Uterus (tissue), 4 donors: Measurements from ENCODE around the gene ABI2. TPM values are rescaled to one million over a fixed set of nuclear protein-coding genes. Genes with fewer than 3 reads are reported as not detected.
"Not testable (repeated sequence)": the region's sequence is repeated elsewhere in the genome, so short reads cannot be mapped to it uniquely, and the experiment has no call there.

Experiments used
- DNase-seq, 2 donors: peaks; one replicate each; pipeline ENCODE4 v3.0.0-alpha.2; 2019 to 2020
- H3K27ac ChIP-seq, 2 donors: fragments of 200-600 bp; sonication (generic); 1 replicate in 1 of 2; 2 replicates in 1 of 2; pipeline ENCODE4 v1.5.1; 2016 to 2018
- H3K27me3 ChIP-seq, 2 donors: fragments of 200-600 bp; sonication (generic); one replicate each; pipeline ENCODE4 v1.5.1; 2018 to 2019; ENCODE audit warnings: control low read depth in 1 of 2
- H3K36me3 ChIP-seq, 2 donors: fragments of 200-600 bp; sonication (generic); one replicate each; pipeline ENCODE4 v1.5.1; 2019; ENCODE audit warnings: control low read depth in 1 of 2
- H3K4me1 ChIP-seq, 2 donors: fragments of 200-600 bp; sonication (generic); one replicate each; pipeline ENCODE4 v1.5.1; 2018 to 2019; ENCODE audit warnings: control low read depth in 1 of 2
- H3K4me3 ChIP-seq, 2 donors: fragments of 200-600 bp; sonication (generic); 1 replicate in 1 of 2; 2 replicates in 1 of 2; pipeline ENCODE4 v1.5.1; 2018 to 2019; ENCODE audit warnings: mild to moderate bottlenecking in 1 of 2
- H3K9me3 ChIP-seq, 2 donors: fragments of 200-600 bp; sonication (generic); one replicate each; pipeline ENCODE4 v1.5.1; 2019; ENCODE audit warnings: control low read depth in 1 of 2
- POLR2A ChIP-seq, 2 donors: fragments of 450-650 bp; IDR thresholded peaks; one replicate each; pipeline ENCODE4 v1.6.1; 2016; ENCODE audit warnings: antibody characterized with exemption in 2 of 2, mild to moderate bottlenecking in 1 of 2, moderate library complexity in 1 of 2
- intact Hi-C: fragments of 100-400 bp; cut with DNase I; formaldehyde crosslinking; loops from one replicate; pipeline ENCODE4 v1.15.1; 2023; ENCODE audit warnings: low total_unique reads
- total RNA-seq, 4 donors: library from RNA; depleted of rRNA in 3 of 4; stranded (reverse); fragments of >200 nt in 3 of 4; gene quantifications; one replicate each; pipeline versions ENCODE4 v1.1.0 to v1.2.4, GENCODE V29; 2014 to 2023
- TF ChIP-seq, protein P1 (sequence below), 4 experiments: fragments of 200-600 bp in 2 of 4; fragments of 450-650 bp in 2 of 4; sonication (generic) in 2 of 4; IDR thresholded peaks; one replicate each; pipeline ENCODE4 v1.5.1; 2016 to 2019; ENCODE audit warnings: antibody characterized with exemption in 4 of 4, mild to moderate bottlenecking in 2 of 4, moderate library complexity in 1 of 4
- donor health status: DM: yes; HTN: yes; CAD: no.

The ABI2 gene
- total RNA-seq, 4 donors from 2014 or later: 29.4 to 102 (median 78.6) TPM

DNA sequence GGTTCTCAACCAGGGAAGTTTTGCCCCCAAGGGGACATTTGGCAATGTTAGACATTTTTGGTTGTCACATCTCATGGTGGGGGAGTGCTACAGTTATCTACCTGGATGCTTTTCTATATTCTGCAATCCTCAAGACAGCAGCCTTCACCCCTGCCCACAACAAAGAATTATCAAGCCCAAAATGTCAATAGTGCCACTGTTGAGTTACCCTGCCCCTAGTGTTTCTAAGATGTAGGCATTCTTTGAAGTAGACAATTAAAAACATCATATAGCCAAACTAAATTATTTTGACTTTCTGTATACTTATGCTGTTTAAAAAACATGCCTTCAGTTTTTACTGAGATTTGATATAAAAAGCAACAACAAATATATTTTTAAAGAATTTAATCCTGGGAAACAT, 48.0 kb downstream of the ABI2 start:
- Histone ChIP-seq H3K27me3 (no peaks in the 10 kb centered on the region), H3K27ac (no peak overlapping the region)
- intact Hi-C loops: no loop called here

DNA sequence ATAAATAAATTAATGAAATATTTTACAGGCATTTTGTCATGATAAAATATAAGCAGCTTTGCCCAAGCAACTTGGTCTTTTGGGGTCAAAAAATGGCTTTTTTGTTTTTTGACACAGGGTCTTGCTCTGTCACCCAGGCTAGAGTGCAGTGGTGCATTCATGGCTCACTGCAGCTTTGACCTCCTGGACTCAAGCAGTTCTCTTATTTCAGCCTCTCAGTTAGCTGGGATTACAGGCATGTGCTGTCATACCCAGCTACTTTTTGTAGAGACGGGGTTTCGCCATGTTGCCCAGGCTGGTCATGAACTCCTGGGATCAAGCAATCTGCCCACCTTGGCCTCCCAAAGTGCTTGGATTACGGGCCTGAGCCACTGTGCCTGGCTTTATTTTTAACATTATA, 51.0 kb downstream of the ABI2 start:
- no peak overlapping the region for H3K27ac ChIP-seq
- H3K4me1 ChIP-seq: no peaks in the 10 kb centered on the region
- DNase-seq: no peak
- H3K4me3 ChIP-seq: no peak overlapping the region
- TF ChIP-seq, protein P1, sequence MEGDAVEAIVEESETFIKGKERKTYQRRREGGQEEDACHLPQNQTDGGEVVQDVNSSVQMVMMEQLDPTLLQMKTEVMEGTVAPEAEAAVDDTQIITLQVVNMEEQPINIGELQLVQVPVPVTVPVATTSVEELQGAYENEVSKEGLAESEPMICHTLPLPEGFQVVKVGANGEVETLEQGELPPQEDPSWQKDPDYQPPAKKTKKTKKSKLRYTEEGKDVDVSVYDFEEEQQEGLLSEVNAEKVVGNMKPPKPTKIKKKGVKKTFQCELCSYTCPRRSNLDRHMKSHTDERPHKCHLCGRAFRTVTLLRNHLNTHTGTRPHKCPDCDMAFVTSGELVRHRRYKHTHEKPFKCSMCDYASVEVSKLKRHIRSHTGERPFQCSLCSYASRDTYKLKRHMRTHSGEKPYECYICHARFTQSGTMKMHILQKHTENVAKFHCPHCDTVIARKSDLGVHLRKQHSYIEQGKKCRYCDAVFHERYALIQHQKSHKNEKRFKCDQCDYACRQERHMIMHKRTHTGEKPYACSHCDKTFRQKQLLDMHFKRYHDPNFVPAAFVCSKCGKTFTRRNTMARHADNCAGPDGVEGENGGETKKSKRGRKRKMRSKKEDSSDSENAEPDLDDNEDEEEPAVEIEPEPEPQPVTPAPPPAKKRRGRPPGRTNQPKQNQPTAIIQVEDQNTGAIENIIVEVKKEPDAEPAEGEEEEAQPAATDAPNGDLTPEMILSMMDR (IDR thresholded peaks at IDR 0.05): no peak
- TF ChIP-seq POLR2A (IDR thresholded peaks at IDR 0.05): no peak
- no peaks in the 10 kb centered on the region for H3K27me3 ChIP-seq
- H3K36me3 ChIP-seq: no peaks in the 10 kb centered on the region
- intact Hi-C loops: no loop called here
- H3K9me3 ChIP-seq: no peaks in the 10 kb centered on the region

More for the DNA sequence above, 48.0 kb downstream of the ABI2 start:
- Histone ChIP-seq H3K36me3 (no peaks in the 10 kb centered on the region), H3K4me3 (no peak overlapping the region), H3K9me3 (no peaks in the 10 kb centered on the region), H3K4me1 (no peaks in the 10 kb centered on the region)
- TF ChIP-seq POLR2A (IDR thresholded peaks at IDR 0.05): no peak
- TF ChIP-seq, protein P1 (IDR thresholded peaks at IDR 0.05): no peak
- no peak for DNase-seq

DNA sequence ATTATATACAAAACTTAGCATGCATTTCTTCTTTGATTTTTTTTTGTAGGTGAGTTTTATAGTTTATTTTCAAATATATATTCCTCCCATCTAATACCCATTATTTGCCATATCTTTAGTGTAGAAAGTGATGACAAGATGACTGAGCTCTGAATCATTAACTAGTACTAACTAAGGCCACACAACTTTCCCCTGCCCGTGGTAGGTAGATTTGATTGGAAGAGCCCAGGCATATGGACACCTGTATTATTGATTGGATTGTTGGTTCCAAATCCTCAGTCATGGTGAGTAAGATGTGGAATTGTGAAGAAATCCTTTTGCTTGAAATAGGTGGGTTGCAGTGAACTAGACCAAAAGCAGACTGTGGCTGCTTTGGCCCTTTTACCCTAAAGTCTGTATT, 54.8 kb downstream of the ABI2 start:
- Histone ChIP-seq H3K27me3 (no peaks in the 10 kb centered on the region), H3K36me3 (no peaks in the 10 kb centered on the region), H3K4me1 (no peaks in the 10 kb centered on the region), H3K4me3 (no peak overlapping the region), H3K9me3 (no peaks in the 10 kb centered on the region), H3K27ac (no peak overlapping the region)
- intact Hi-C loops: no loop called here
- no peak for DNase-seq
- TF ChIP-seq POLR2A (IDR thresholded peaks at IDR 0.05): no peak
- TF ChIP-seq, protein P1 (IDR thresholded peaks at IDR 0.05): no peak

DNA sequence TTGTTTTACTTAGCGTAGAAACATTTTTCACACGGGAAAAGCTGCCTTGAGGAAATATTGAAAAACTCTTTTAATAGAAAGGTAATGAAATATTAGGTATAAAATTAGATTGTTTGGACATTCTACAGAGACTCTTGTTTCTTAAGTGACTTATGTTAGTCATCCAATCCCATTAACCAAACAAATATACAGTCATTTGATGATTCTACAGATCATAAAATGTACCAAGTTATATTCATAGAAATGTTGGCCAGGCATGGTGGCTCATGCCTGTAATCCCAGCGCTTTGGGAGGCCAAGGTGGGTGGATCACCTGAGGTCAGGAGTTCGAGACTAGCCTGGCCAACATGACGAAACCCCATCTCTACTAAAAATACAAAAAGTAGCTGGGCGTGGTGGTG, 60.0 kb downstream of the ABI2 start:
- DNase-seq, H3K27ac ChIP-seq, H3K27me3 ChIP-seq, H3K4me3 ChIP-seq, H3K36me3 ChIP-seq, intact Hi-C loops, H3K4me1 ChIP-seq, H3K9me3 ChIP-seq: not testable (repeated sequence)

DNA sequence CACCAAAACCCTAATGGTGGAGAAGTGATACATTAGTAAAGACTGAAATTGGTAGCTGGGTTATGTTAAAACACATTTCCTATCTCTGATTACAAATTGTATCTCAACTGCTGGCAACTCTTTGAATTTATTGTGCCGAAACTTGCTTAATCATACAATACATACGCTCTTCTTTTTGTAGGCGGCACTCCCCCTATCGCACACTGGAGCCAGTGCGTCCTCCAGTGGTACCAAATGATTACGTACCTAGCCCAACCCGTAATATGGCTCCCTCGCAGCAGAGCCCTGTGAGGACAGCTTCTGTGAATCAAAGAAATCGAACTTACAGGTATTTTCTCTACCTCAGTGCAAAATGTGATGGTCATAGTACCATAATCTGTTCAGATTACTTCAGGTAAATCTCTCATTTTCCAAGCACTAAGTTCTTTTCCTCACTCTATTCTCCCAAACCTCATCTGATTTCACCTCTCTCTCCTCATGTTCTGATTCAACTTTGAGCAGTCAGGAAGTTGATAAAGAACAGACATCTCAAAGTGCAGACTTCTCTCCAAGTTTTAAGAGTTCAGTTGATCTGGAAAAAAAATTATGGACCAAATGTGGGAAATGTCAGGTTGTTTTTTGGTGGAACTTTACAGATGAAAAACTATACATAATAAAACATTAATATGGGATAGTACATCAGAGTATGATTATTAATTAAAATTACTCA, 66.5 kb downstream of the ABI2 start:
- no peak for DNase-seq
- H3K4me1 ChIP-seq: no peaks in the 10 kb centered on the region
- H3K36me3 ChIP-seq: no peaks in the 10 kb centered on the region
- H3K9me3 ChIP-seq: no peaks in the 10 kb centered on the region
- no peak overlapping the region for H3K4me3 ChIP-seq
- H3K27me3 ChIP-seq: no peaks in the 10 kb centered on the region
- TF ChIP-seq, protein P1 (IDR thresholded peaks at IDR 0.05): no peak
- no peak for TF ChIP-seq POLR2A (IDR thresholded peaks at IDR 0.05)
- intact Hi-C loops: no loop called here
- H3K27ac ChIP-seq: no peak overlapping the region

DNA sequence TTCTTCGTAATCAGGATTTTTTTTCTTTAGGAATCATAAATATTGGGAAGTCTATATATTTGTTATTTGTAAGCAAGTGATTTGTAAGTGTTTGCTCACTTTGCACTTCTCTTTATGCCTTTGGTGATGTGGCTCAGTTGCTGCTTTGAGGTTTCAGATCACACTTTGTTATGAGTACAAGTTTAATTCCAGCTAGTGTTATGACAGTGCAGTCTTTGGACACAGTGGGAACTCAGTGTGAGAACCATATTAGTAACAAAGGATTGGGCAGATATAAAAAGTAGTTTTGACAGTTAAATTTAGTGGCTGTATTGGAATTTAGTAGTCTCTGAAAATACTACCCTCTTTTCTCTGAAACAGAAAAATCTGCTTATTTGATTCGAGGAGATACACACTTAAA, 67.7 kb downstream of the ABI2 start:
- intact Hi-C loops: no loop called here
- H3K27me3 ChIP-seq: no peaks in the 10 kb centered on the region
- TF ChIP-seq POLR2A (IDR thresholded peaks at IDR 0.05): no peak
- TF ChIP-seq, protein P1 (IDR thresholded peaks at IDR 0.05): no peak
- no peaks in the 10 kb centered on the region for H3K36me3 ChIP-seq
- no peak overlapping the region for H3K27ac ChIP-seq
- no peak for DNase-seq
- H3K4me1 ChIP-seq: no peaks in the 10 kb centered on the region
- no peaks in the 10 kb centered on the region for H3K9me3 ChIP-seq
- no peak overlapping the region for H3K4me3 ChIP-seq
